Adrenal gland (tissue), 5 donors: ENCODE measurements around the gene AFF1.

ENCODE experiments used
- CTCF ChIP-seq, 6 experiments: fragments of 450-650 bp in 4 of 6; fragments of 200-600 bp in 2 of 6; sonication (generic) in 1 of 6; IDR thresholded peaks; 1 replicate in 5 of 6; 2 replicates in 1 of 6; pipeline versions ENCODE4 v1.5.1 to v1.8.0; 2016 to 2021; ENCODE audit warnings: antibody characterized with exemption in 6 of 6, mild to moderate bottlenecking in 2 of 6, moderate library complexity in 1 of 6
- POLR2A ChIP-seq, 2 donors: fragments of 450-650 bp; IDR thresholded peaks; one replicate each; pipeline ENCODE4 v1.6.1; 2017; ENCODE audit warnings: antibody characterized with exemption in 2 of 2, mild to moderate bottlenecking in 2 of 2, moderate library complexity in 1 of 2
- donor health status: DM: no; HTN: no; CAD: no.

- TF ChIP-seq POLR2A (IDR thresholded peaks at IDR 0.05) (no peak), CTCF (IDR thresholded peaks at IDR 0.05) (no peak)
These were observed 6.9 kb upstream of the AFF1 start for GRCh38 chr4:86927843-86928395.
